NT2/D1 (cell line): ENCODE results near the gene SLIT3.

ENCODE experiments used
- DNase-seq: peaks from one replicate; pipeline ENCODE4 v3.0.0-alpha.2; 2011; ENCODE audit warnings: low read depth, low spot score
- H3K27me3 ChIP-seq: 2 replicates; pipeline ENCODE4 v1.6.0; 2011; ENCODE audit warnings: mild to moderate bottlenecking; ENCODE audit not compliant: insufficient read length, insufficient read depth
- H3K36me3 ChIP-seq: 2 replicates; pipeline ENCODE4 v1.6.1; 2011; ENCODE audit warnings: mild to moderate bottlenecking, low read length, mixed read lengths; ENCODE audit not compliant: insufficient read depth, insufficient read length
- H3K4me1 ChIP-seq: 2 replicates; pipeline ENCODE4 v1.5.1; 2011; ENCODE audit not compliant: insufficient read depth, insufficient read length
- H3K4me3 ChIP-seq: 2 replicates; pipeline ENCODE4 v1.5.1; 2011; ENCODE audit warnings: low read depth; ENCODE audit not compliant: insufficient read length
- H3K9ac ChIP-seq: 2 replicates; pipeline ENCODE4 v1.6.0; 2011; ENCODE audit warnings: low read depth; ENCODE audit not compliant: insufficient read length
- H3K9me3 ChIP-seq: 2 replicates; pipeline ENCODE4 v1.5.1; 2011; ENCODE audit warnings: mild to moderate bottlenecking, low read length; ENCODE audit not compliant: insufficient read depth
- SUZ12 ChIP-seq: IDR thresholded peaks from 2 replicates; pipeline ENCODE4 v1.6.1; 2011; ENCODE audit not compliant: insufficient read length, insufficient read depth; ENCODE audit errors: extremely low read depth
- YY1 ChIP-seq: IDR thresholded peaks from 2 replicates; pipeline ENCODE4 v1.6.1; 2011; ENCODE audit not compliant: insufficient read length, insufficient read depth
- ZNF274 ChIP-seq: IDR thresholded peaks from 2 replicates; pipeline ENCODE4 v1.6.1; 2011; ENCODE audit warnings: mild to moderate bottlenecking, low read depth, low read length

Gene SLIT3

GRCh38 chr5:169183576-169183975, 117.4 kb downstream of the SLIT3 start:
- no peak for DNase-seq
- no peak for TF ChIP-seq SUZ12
- peaks cover 2% of the 10 kb centered on the region for H3K4me1 ChIP-seq

DNA sequence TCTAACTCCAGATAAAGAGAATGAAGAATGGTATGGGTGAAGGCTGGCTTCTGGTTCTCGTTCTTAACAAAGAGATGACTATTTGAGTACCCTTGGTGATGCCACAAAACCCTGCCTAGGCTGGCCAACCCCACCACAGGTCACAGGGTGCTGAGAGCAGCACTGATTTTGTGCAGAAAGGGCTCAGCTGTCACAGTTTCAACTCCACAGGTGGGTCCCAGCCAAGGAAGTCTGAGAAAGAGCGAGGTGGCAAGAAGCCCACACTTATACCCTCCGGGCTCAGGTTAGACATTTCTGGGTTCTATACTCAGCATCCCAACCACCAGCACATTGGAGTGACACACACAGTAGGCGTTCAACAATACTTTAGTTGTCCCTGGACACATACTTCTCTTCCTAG, 118.1 kb downstream of the SLIT3 start:
- no peak overlapping the region for H3K4me3 ChIP-seq
- H3K36me3 ChIP-seq: no peaks in the 10 kb centered on the region
- H3K9ac ChIP-seq: no peak overlapping the region
- no peak for DNase-seq
- peaks cover 2% of the 10 kb centered on the region for H3K4me1 ChIP-seq
- no peaks in the 10 kb centered on the region for H3K9me3 ChIP-seq
- TF ChIP-seq SUZ12: no peak
- no peaks in the 10 kb centered on the region for H3K27me3 ChIP-seq

More at GRCh38 chr5:169183576-169183975, 117.4 kb downstream of the SLIT3 start:
- Histone ChIP-seq H3K36me3 (no peaks in the 10 kb centered on the region), H3K9me3 (no peaks in the 10 kb centered on the region; the same call in 1 of the 2 replicates), H3K4me3 (no peak overlapping the region), H3K27me3 (no peaks in the 10 kb centered on the region), H3K9ac (no peak overlapping the region)

GRCh38 chr5:169181814-169182213, 119.1 kb downstream of the SLIT3 start:
- Histone ChIP-seq H3K9me3 (no peaks in the 10 kb centered on the region), H3K9ac (no peak overlapping the region), H3K27me3 (no peaks in the 10 kb centered on the region), H3K4me3 (no peak overlapping the region), H3K4me1 (peaks cover 4% of the 10 kb centered on the region), H3K36me3 (no peaks in the 10 kb centered on the region)
- TF ChIP-seq SUZ12 (no peak), ZNF274 (no peak), YY1 (no peak)
- DNase-seq: no peak

DNA sequence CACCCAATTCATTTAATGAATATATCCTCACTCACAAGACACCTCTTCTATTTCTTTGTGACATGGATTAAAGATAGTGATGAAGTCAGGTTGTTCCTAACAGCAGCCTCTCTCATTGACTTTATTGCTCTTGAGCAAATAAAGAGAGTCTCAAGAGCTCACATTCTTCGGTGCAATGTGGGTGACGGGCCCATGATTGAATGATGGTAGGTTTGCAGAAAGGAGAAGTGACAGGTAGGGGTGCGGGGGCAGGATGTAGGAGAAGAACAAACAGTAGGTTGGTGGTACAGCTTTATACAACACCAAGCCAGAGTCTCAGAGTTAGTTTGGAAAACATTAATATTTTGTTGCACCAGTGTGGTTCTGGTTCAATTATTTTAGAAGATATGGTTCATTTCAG, 122.2 kb downstream of the SLIT3 start:
- TF ChIP-seq SUZ12: no peak
- no peak for TF ChIP-seq ZNF274
- TF ChIP-seq YY1: no peak
- H3K4me3 ChIP-seq: no peak overlapping the region

DNA sequence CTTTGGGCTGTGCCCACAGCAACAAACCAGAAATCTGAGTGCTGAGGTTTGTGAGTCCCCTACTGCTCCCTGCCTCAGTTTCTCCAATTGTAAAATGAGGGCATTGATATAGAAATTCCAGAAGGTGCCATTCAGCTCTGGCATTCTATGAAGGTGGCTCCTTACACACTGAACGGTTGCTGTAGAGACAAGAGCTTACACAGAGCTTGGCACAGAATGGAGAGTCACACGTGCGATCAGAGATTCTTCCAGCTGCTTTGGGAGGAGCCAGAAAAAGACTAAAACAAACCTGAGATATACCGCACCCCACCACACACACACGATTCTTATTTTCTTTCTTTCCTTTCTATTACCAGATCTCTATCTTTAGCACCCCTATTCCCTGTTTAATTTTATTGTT, 122.7 kb downstream of the SLIT3 start:
- H3K9ac ChIP-seq: no peak overlapping the region
- no peak overlapping the region for H3K4me3 ChIP-seq
- no peaks in the 10 kb centered on the region for H3K27me3 ChIP-seq
- H3K9me3 ChIP-seq: no peaks in the 10 kb centered on the region
- TF ChIP-seq YY1 (no peak), ZNF274 (no peak), SUZ12 (no peak)
- no peak for DNase-seq
- no peaks in the 10 kb centered on the region for H3K36me3 ChIP-seq
- H3K4me1 ChIP-seq: peaks cover 2% of the 10 kb centered on the region

More for the DNA sequence above, 122.2 kb downstream of the SLIT3 start:
- H3K9me3 ChIP-seq: no peaks in the 10 kb centered on the region
- peaks cover 2% of the 10 kb centered on the region for H3K4me1 ChIP-seq
- H3K9ac ChIP-seq: no peak overlapping the region
- DNase-seq: no peak
- H3K36me3 ChIP-seq: no peaks in the 10 kb centered on the region
- H3K27me3 ChIP-seq: no peaks in the 10 kb centered on the region

- Histone ChIP-seq H3K27me3 (no peaks in the 10 kb centered on the region), H3K4me1 (peaks cover 2% of the 10 kb centered on the region), H3K4me3 (no peak overlapping the region), H3K9ac (no peak overlapping the region), H3K36me3 (no peaks in the 10 kb centered on the region), H3K9me3 (no peaks in the 10 kb centered on the region)
- TF ChIP-seq YY1 (no peak), SUZ12 (no peak), ZNF274 (no peak)
- DNase-seq: no peak
These were observed 123.9 kb downstream of the SLIT3 start for GRCh38 chr5:169176709-169177694.

DNA sequence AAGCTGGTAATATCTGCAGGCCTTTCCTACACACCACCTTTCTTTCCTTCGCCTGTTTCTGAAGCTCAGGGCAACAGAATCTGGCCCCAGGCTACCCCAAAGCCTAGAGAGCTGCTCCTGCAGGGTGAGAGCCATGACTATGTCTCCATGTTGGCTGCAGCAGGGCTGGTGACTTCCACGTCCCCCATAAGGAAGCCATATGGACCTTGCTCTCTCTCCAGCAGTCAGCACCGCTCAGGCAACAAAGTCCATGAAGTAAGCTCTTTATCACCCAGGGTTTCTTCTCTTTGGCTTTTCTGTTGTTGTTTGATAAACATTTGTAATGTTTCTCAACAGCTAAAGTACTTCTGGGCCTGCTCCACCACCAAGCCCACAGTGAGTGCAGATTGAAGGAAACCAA, 125.2 kb downstream of the SLIT3 start:
- no peaks in the 10 kb centered on the region for H3K27me3 ChIP-seq

More for the DNA sequence above, 125.2 kb downstream of the SLIT3 start:
- Histone ChIP-seq H3K4me1 (peaks cover 2% of the 10 kb centered on the region), H3K9ac (no peak overlapping the region), H3K9me3 (no peaks in the 10 kb centered on the region), H3K36me3 (no peaks in the 10 kb centered on the region), H3K4me3 (no peak overlapping the region)
- DNase-seq: no peak
- TF ChIP-seq ZNF274: no peak
- TF ChIP-seq SUZ12: no peak
- TF ChIP-seq YY1: no peak
